ENCODE data around the gene NKG7. TPM values are rescaled to one million over a fixed set of nuclear protein-coding genes. Genes with fewer than 3 reads are reported as not detected.

The NKG7 gene
- total and polyA plus RNA-seq, 2 donors, result 10.5 to 11.6 TPM

DNA sequence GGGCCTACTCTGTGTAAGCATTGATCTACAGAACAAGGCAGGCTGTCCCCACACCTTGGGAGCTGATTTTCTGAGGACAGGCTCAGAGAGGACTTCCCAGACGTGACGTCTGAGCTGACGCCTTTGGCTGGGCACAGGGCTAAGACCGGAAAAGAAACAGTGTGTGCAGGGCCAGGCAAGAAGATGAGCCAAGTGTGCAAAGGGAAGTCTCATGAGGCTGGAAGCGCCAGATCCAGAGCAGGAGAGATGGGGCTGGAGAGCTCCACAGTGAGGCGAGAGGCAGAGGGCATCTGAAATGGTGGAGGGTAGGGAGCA is 48.3 kb downstream of the NKG7 start:
- no peak overlapping the region for H3K27ac ChIP-seq (ENCODE audit: low read depth in 1 of 2, low read length in 1 of 2)
- H3K36me3 ChIP-seq (ENCODE audit: control insufficient read depth in 2 of 2, insufficient read depth in 2 of 2, low read length in 1 of 2), result no peaks in the 10 kb centered on the region
- DNase-seq (ENCODE audit: low read depth in 6 of 9, low spot score in 9 of 9), result no peak
- 87% methylated on average over 6 of the region's 6 CpGs for WGBS
- H3K4me3 ChIP-seq (ENCODE audit: low read length in 2 of 2), result no peak overlapping the region
- peaks cover 0 to 4% of the 10 kb centered on the region in 2 donors for H3K4me1 ChIP-seq (ENCODE audit: control insufficient read depth in 2 of 2, insufficient read depth in 2 of 2, low read length in 2 of 2)
- H3K27me3 ChIP-seq (ENCODE audit: control insufficient read depth in 2 of 2, insufficient read depth in 1 of 2, low read length in 1 of 2), result peaks cover 31 to 50% of the 10 kb centered on the region in 2 donors
- no peaks in the 10 kb centered on the region for H3K9me3 ChIP-seq (ENCODE audit: control insufficient read depth in 2 of 2, insufficient read depth in 1 of 2, low read length in 1 of 2)

DNA sequence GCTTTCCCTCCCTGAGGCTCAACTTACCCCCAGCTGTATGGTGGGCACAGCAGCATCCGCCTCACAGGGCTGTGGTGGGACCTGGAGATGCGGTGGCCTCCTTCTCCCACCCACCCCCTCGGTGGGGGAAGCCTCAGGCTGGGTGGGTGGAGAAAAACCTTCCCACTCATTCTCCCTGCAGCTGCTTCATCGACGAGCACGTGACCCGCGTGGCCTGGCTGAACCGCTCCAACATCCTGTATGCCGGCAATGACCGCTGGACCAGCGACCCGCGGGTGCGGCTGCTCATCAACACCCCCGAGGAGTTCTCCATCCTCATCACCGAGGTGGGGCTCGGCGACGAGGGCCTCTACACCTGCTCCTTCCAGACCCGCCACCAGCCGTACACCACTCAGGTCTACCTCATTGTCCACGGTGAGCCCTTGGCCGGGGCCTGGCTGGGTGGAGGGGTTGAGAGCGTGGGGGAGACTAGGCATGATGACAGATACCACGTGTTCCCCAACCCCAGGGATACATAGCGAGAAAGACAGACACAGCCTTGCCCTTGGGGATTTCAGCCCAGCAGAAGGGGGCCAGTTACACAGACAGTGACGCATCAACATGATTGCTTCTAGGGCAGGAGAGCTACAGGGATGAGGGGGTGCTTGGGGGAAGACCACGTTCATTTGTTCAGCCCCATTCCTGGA is 48.8 kb downstream of the NKG7 start:
- no peaks in the 10 kb centered on the region for H3K36me3 ChIP-seq (ENCODE audit: control insufficient read depth in 2 of 2, insufficient read depth in 2 of 2, low read length in 1 of 2)
- no peak overlapping the region for H3K4me3 ChIP-seq (ENCODE audit: low read length in 2 of 2)
- H3K9me3 ChIP-seq (ENCODE audit: control insufficient read depth in 2 of 2, insufficient read depth in 1 of 2, low read length in 1 of 2), result no peaks in the 10 kb centered on the region
- 82% methylated on average over 29 of the region's 29 CpGs for WGBS
- H3K27me3 ChIP-seq (ENCODE audit: control insufficient read depth in 2 of 2, insufficient read depth in 1 of 2, low read length in 1 of 2), result peaks cover 30 to 48% of the 10 kb centered on the region in 2 donors
- H3K4me1 ChIP-seq (ENCODE audit: control insufficient read depth in 2 of 2, insufficient read depth in 2 of 2, low read length in 2 of 2), result peaks cover 0 to 4% of the 10 kb centered on the region in 2 donors
- H3K27ac ChIP-seq (ENCODE audit: low read depth in 1 of 2, low read length in 1 of 2), result no peak overlapping the region
- no peak for DNase-seq (ENCODE audit: low read depth in 6 of 9, low spot score in 9 of 9)

- H3K27ac ChIP-seq (ENCODE audit: low read depth in 1 of 2, low read length in 1 of 2), result no peak overlapping the region
- H3K27me3 ChIP-seq (ENCODE audit: control insufficient read depth in 2 of 2, insufficient read depth in 1 of 2, low read length in 1 of 2), result peaks cover 13 to 29% of the 10 kb centered on the region in 2 donors
- 90% methylated on average over 14 of the region's 14 CpGs for WGBS
- H3K36me3 ChIP-seq (ENCODE audit: control insufficient read depth in 2 of 2, insufficient read depth in 2 of 2, low read length in 1 of 2), result no peaks in the 10 kb centered on the region
- DNase-seq (ENCODE audit: low read depth in 6 of 9, low spot score in 9 of 9), result no peak
- H3K4me3 ChIP-seq (ENCODE audit: low read length in 2 of 2), result no peak overlapping the region
- no peaks in the 10 kb centered on the region for H3K9me3 ChIP-seq (ENCODE audit: control insufficient read depth in 2 of 2, insufficient read depth in 1 of 2, low read length in 1 of 2)
- H3K4me1 ChIP-seq (ENCODE audit: control insufficient read depth in 2 of 2, insufficient read depth in 2 of 2, low read length in 2 of 2), result no peaks in the 10 kb centered on the region
Measured at GRCh38 chr19:51321799-51322198, 50.7 kb downstream of the NKG7 start.

Other genes with a start within 250 kb of the NKG7 start
- 1.9 TPM for gene SIGLEC9, start 247.7 kb downstream of the NKG7 start, total RNA-seq
- 6.8 TPM for gene SIGLEC9, start 247.7 kb downstream of the NKG7 start, polyA plus RNA-seq
- 2.0 TPM for gene SIGLEC7, start 230.4 kb downstream of the NKG7 start, total RNA-seq
- 3.6 TPM for gene SIGLEC7, start 230.4 kb downstream of the NKG7 start, polyA plus RNA-seq
- gene CD33, start 147.6 kb downstream of the NKG7 start, total RNA-seq, result 7.9 TPM
- 7.1 TPM for gene CD33, start 147.6 kb downstream of the NKG7 start, polyA plus RNA-seq
- gene SIGLECL1, start 121.6 kb downstream of the NKG7 start, total RNA-seq, result 0.05 TPM
- 0.09 TPM for gene SIGLECL1, start 121.6 kb downstream of the NKG7 start, polyA plus RNA-seq
- gene IGLON5, start 61.0 kb downstream of the NKG7 start, total RNA-seq, result not detected
- 0.25 TPM for gene IGLON5, start 61.0 kb downstream of the NKG7 start, polyA plus RNA-seq
- 0.42 TPM for gene VSIG10L, start 30.5 kb downstream of the NKG7 start, total RNA-seq
- 5.7 TPM for gene VSIG10L, start 30.5 kb downstream of the NKG7 start, polyA plus RNA-seq
- gene ETFB, start 6.3 kb downstream of the NKG7 start, total RNA-seq, result 89.2 TPM
- 121 TPM for gene ETFB, start 6.3 kb downstream of the NKG7 start, polyA plus RNA-seq
- gene CLDND2, start 3.7 kb downstream of the NKG7 start, total RNA-seq, result 0.76 TPM
- 2.1 TPM for gene CLDND2, start 3.7 kb downstream of the NKG7 start, polyA plus RNA-seq
- gene LIM2, start 15.3 kb upstream of the NKG7 start, total RNA-seq, result not detected
- not detected for gene LIM2, start 15.3 kb upstream of the NKG7 start, polyA plus RNA-seq
- gene C19orf84, start 17.9 kb upstream of the NKG7 start, total RNA-seq, result 0.05 TPM
- gene C19orf84, start 17.9 kb upstream of the NKG7 start, polyA plus RNA-seq, result 0.11 TPM
- gene SIGLEC10, start 45.0 kb upstream of the NKG7 start, total RNA-seq, result 7.6 TPM
- gene SIGLEC10, start 45.0 kb upstream of the NKG7 start, polyA plus RNA-seq, result 19.0 TPM
- 2.1 TPM for gene SIGLEC8, start 85.8 kb upstream of the NKG7 start, total RNA-seq
- 2.1 TPM for gene SIGLEC8, start 85.8 kb upstream of the NKG7 start, polyA plus RNA-seq
- gene CEACAM18, start 105.9 kb upstream of the NKG7 start, total RNA-seq, result not detected
- not detected for gene CEACAM18, start 105.9 kb upstream of the NKG7 start, polyA plus RNA-seq
- 0.99 TPM for gene SIGLEC12, start 129.1 kb upstream of the NKG7 start, total RNA-seq
- 1.1 TPM for gene SIGLEC12, start 129.1 kb upstream of the NKG7 start, polyA plus RNA-seq
- gene SIGLEC6, start 159.0 kb upstream of the NKG7 start, total RNA-seq, result 0.28 TPM
- 0.27 TPM for gene SIGLEC6, start 159.0 kb upstream of the NKG7 start, polyA plus RNA-seq
- 4.8 TPM for gene ZNF175, start 198.6 kb upstream of the NKG7 start, total RNA-seq
- 3.9 TPM for gene ZNF175, start 198.6 kb upstream of the NKG7 start, polyA plus RNA-seq